Stimulated activated CD4-positive, alpha-beta T cell treated with anti-CD3 and anti-CD28 coated beads, Interleukin-15, amount 100 ng/mL, for 1 hour (primary cell): ENCODE measurements around the gene PPP4R4.

Experiments used
- DNase-seq, 2 donors: peaks; one replicate each; pipeline ENCODE4 v3.0.0-alpha.2; 2020; ENCODE audit warnings: low read depth in 1 of 2, low spot score in 1 of 2

PPP4R4 gene

GRCh38 chr14:94173885-94174603 lies at the start of gene PPP4R4:
Gene PPP4R4, plus strand, starts transcription at chr14:94174322. Its CDS starts 144 bp downstream, at chr14:94174466.
- peak; percentile 73 to 75 for DNase-seq

- no peak for DNase-seq
Observed at GRCh38 chr14:94124582-94125377, 49.3 kb upstream of the PPP4R4 start.

DNA sequence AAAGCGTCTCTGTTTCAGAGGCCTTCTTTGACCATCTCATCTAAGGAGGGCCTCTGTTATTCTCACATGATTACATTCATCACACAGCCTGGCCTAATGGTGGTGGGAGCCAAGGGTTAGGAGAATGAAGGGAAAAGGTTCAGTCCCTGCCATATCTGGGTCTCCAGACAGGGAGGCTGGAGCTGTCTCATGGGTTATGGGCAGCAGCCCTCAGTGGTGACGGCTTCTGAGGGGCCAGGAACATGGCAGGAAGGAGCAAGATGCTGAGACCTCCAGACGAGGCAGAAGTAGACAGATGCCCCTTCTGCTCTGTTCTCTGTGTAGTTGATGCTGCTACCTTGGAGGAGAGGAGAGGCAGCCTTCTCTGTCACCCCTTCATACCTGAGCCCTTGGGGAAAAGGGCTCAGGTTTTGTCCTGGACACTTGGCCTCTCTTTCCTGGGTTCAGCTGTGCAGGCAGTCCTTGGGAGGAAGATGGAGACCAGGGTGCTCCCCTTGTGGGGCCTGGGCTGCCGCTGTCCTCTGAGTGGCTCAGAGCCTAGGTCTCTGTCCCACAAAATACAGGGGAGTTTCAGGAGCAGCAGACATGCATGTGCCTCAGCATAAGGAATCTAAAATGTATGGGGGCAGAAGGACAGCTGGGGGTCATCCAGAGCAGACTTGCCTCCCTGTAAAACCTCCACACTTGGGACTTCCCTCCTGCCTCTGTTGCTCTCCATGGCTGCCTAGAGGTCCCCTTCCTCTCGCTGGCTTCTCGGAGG lies 48.3 kb upstream of the PPP4R4 start:
- DNase-seq = no peak

DNA sequence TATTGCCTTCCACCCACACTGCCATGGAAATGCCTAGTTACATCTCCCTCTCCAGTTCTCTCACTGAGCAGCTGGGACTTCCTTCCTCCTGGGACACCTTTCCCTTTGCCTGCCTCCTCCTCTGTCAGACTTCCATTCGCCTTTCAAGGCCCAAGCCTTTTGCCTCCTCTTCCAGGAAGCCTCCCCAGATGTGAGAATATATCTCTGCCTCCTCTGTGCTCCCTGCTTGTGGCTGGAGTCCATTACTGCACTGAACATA lies 47.8 kb upstream of the PPP4R4 start:
- no peak for DNase-seq

DNA sequence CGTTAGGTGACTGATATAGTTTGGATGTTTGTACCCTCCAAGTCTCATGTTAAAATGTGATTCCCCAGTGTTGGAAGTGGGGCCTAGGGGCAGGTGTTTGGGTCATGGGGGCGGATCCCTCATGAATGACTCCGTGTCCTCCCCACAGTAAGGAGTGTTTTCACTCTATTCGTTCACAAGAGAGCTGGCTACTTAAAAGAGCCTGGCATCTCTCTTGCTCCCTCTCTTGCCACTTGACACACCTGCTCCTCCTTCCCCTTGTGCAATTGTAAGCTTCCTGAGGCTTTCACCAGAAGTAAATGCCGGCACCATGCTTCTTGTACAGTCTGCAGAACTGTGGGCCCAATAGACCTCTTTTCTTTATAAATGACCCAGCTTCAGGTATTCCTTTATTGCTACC lies 47.3 kb upstream of the PPP4R4 start:
- DNase-seq = no peak

DNA sequence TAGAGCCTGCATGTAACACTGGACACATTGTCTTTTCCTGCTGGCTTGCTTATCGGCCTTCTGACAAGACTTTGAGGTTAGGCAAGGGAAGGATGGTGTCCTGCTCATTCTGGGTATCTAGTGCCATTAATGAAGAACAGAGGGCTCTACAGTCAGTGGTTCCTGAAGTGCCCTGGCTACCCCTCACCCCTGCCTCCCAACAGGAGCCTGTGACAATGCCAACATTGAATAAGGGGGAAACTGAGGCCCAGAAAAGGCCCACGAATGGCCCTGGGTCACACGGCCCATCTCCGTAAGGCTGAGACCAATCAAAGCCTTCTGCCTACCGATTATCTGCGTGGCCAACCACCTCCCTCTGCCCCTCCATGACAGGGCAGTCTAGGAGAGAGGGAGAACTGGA lies 46.8 kb upstream of the PPP4R4 start:
- DNase-seq = no peak

DNA sequence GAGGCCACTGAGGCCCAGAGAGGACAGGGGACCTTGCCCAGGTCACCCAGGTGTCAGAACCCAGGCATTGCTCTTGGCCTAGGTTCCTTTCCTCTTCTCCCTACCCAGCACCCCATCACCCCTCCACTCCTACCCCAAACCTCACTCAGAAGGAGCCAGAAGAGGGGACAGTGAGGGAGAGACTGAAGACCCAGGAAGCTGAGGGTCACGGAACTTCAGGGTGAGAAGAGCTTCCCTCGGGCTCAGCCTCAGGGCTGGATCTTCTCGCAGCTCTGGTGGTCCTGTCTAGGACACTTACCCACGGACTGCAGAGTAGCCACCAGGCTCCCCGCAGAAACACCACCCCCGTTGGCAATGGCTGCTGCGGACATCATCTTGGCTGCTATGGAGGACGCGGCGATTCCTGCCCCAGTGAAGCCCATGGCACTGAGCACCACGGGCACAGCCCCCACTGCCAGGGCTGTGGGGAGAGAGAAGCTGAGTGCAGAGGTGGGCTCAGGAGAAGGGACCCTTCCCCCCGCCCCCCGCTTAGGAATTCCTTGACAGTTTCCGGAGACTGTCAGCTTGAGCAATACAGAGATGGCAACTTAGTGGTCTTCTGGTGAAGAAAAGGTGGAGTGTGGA lies 45.8 kb upstream of the PPP4R4 start:
- DNase-seq = no peak

DNA sequence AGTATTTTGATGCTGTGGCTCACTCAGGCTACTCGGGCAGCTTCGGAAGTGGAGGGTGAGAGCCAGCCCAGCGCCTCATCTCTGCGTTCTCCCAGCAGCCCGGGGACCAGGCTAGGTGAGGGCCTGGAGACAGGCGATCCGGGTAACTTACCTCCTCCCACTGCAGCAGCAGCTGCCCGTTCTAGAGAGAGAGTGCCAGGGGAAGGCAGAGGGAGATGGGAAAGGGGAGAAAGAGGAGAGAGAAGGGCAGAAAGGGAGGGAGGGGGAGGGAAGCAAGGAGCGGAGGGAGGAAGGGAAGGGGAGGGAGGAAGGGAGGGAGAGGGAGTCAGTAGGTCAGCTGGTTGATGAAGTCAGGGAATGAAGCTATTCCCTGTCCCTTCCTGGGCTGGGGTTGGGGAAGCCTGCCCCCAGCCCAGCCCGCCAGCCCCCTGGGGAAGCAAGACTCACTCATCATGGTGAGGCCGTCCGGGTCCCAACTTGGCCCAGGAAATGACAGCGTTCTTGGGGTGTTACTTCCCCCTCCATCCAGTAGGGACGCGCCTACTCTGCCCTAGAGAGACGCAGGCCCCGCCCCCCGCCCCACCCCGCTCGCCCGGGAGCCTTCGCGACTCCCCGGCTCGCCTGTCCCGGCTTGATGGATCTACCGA lies 44.9 kb upstream of the PPP4R4 start, which contains the start of gene IFI27L2:
Gene IFI27L2 (minus strand): TSS at position 494 of the 647 bp plus-strand sequence. CDS start 40 bp downstream, at position 454.
- DNase-seq = peak; percentile 25 to 44

- no peak for DNase-seq
Observed at GRCh38 chr14:94129758-94130414, 44.2 kb upstream of the PPP4R4 start.

DNA sequence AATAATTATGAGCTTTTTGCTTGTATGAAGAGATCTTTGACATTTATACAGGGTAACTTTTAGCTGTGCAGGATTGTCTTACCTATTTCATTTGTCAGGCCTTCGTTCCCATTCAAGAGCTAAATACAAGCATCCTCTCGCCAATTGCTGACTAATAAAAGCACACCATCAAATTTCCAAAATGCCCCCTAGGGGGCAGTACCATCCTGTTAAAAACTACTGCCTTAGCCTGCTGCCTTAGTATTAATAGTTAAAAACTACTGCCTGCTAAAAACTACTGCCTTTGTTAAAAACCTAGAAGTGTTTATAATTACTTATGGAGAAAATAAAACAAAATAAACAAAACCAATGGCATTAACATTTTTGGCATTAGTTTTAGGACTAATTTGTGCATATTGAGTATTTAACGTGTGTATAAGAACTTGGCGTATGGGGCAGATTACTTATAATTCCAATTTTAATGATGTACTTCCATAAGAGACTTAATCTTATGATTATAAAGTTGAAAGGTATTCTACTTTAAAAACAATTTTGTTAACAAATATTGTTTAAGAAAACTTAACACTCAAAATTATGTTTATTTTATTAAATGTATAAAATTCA lies 41.7 kb upstream of the PPP4R4 start:
- peak in 1 of 2 donors; percentile 21 for DNase-seq

DNA sequence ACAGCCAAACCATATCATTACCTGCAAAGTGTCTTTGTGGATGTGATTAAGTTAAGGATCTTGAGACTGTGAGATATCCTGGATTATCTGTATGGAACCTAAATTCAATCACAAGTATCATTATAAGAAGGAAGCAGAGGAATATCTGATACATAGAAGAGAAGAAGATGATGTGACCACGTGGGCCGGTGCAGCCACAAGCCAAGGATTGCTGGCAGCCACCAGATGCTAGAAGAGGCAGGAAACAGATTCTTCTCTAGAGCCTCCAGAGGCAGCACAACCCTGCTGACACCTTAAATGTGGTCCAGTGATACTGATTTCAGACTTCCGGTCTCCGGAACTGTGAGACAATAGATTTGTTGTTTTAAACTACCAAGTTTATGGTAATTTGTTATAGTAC lies 38.6 kb upstream of the PPP4R4 start:
- DNase-seq = no peak

- peak; percentile 69 to 78 for DNase-seq
Observed at GRCh38 chr14:94136575-94137331, 37.4 kb upstream of the PPP4R4 start.

- no peak for DNase-seq
Observed at GRCh38 chr14:94138251-94138650, 35.9 kb upstream of the PPP4R4 start.

GRCh38 chr14:94139006-94139405 lies 35.1 kb upstream of the PPP4R4 start:
- DNase-seq = no peak

DNA sequence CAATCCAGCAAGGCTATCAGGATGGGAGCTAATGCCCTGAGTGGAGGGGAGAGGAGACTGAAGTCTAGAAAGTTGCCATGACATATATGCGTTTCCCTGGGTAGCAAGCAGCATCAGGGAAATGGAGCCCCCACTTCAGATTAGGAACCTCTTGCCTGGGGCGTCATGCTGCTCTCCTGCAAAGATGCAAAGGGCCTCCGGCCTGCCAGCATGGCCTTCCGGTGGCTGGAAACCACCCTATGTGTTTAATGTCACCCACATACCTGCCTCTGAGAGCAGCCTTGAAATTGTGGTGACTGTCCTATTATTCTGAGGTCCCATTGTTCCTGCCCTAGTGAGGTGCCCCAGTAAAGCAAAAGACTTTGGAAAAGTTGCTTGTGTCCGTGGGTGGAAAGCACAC lies 34.7 kb upstream of the PPP4R4 start:
- DNase-seq = no peak

GRCh38 chr14:94142247-94142646 lies 31.9 kb upstream of the PPP4R4 start:
- DNase-seq = no peak

GRCh38 chr14:94142836-94143235 lies 31.3 kb upstream of the PPP4R4 start:
- no peak for DNase-seq

- no peak for DNase-seq
Observed at GRCh38 chr14:94143239-94143638, 30.9 kb upstream of the PPP4R4 start.

- no peak for DNase-seq
Observed at GRCh38 chr14:94143711-94144110, 30.4 kb upstream of the PPP4R4 start.
